ENCODE data around the gene PEX11G.

The PEX11G gene

GRCh38 chr19:7492558-7492957 lies 3.7 kb upstream of the PEX11G start:
- no peak for DNase-seq

GRCh38 chr19:7492142-7492541 lies 3.3 kb upstream of the PEX11G start:
- no peak for DNase-seq

GRCh38 chr19:7489609-7490044 lies 792 bp upstream of the PEX11G start:
- DNase-seq = no peak

- DNase-seq = no peak
Observed at GRCh38 chr19:7486923-7487322, 1.9 kb downstream of the PEX11G start.

- no peak for DNase-seq
Observed at GRCh38 chr19:7483720-7484201, 5.1 kb downstream of the PEX11G start.

- DNase-seq = no peak
Observed at GRCh38 chr19:7482584-7483439, 6.0 kb downstream of the PEX11G start.

GRCh38 chr19:7480970-7481255 lies 7.9 kb downstream of the PEX11G start:
- DNase-seq = no peak

- no peak for DNase-seq
Observed at GRCh38 chr19:7480222-7480969, 8.4 kb downstream of the PEX11G start.

GRCh38 chr19:7478843-7479227 lies 10.0 kb downstream of the PEX11G start:
- no peak for DNase-seq

- no peak for DNase-seq
Observed at GRCh38 chr19:7478173-7478842, 10.5 kb downstream of the PEX11G start.

GRCh38 chr19:7477758-7478157 lies 11.1 kb downstream of the PEX11G start:
- DNase-seq = no peak

GRCh38 chr19:7476777-7477494 lies 11.9 kb downstream of the PEX11G start:
- no peak for DNase-seq

GRCh38 chr19:7476241-7476640 lies 12.6 kb downstream of the PEX11G start:
- no peak for DNase-seq

GRCh38 chr19:7475665-7476064 lies 13.2 kb downstream of the PEX11G start:
- DNase-seq = no peak

GRCh38 chr19:7471696-7472615 lies 16.9 kb downstream of the PEX11G start:
- no peak for DNase-seq

GRCh38 chr19:7470540-7471305 lies 18.1 kb downstream of the PEX11G start:
- DNase-seq = no peak

- DNase-seq = no peak
Observed at GRCh38 chr19:7469669-7470285, 19.1 kb downstream of the PEX11G start.

- DNase-seq = no peak
Observed at GRCh38 chr19:7468840-7469239, 20.0 kb downstream of the PEX11G start.

GRCh38 chr19:7467009-7467989 lies 21.5 kb downstream of the PEX11G start:
- no peak for DNase-seq

Measured in activated effector memory CD4-positive, alpha-beta T cell treated with anti-CD3 and anti-CD28 coated beads, Interleukin-2, amount 50 U/mL, for 16 hours (primary cell).